ENCODE results near the gene OSBPL2. TPM values are rescaled to one million over a fixed set of nuclear protein-coding genes. Genes with fewer than 3 reads are reported as not detected.

OSBPL2 gene
- total RNA-seq, 1 experiment from 2014 or later, result 36.9 TPM

DNA sequence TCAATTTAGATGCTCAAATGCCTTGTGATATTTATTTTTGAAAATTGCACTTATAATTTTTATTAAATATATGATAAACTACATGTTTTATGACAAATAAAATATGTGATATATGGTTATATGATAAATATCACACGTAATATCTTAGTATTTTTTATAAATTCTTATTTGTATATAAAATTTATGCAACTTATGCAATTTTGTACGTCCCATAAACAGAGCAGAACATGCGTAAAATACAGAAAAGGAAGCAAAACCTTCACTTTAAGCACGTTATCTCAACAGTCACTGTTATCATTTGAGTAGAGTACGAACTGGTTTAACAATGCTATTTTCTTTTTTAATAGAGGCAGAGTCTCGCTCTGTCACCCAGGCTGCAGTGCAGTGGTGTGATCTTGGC, 48.8 kb downstream of the OSBPL2 start:
- BruUV-seq (replicated peaks), result no TSS peak
- CTCF ChIA-PET, result no interaction called here
- TF ChIP-seq, protein P1, sequence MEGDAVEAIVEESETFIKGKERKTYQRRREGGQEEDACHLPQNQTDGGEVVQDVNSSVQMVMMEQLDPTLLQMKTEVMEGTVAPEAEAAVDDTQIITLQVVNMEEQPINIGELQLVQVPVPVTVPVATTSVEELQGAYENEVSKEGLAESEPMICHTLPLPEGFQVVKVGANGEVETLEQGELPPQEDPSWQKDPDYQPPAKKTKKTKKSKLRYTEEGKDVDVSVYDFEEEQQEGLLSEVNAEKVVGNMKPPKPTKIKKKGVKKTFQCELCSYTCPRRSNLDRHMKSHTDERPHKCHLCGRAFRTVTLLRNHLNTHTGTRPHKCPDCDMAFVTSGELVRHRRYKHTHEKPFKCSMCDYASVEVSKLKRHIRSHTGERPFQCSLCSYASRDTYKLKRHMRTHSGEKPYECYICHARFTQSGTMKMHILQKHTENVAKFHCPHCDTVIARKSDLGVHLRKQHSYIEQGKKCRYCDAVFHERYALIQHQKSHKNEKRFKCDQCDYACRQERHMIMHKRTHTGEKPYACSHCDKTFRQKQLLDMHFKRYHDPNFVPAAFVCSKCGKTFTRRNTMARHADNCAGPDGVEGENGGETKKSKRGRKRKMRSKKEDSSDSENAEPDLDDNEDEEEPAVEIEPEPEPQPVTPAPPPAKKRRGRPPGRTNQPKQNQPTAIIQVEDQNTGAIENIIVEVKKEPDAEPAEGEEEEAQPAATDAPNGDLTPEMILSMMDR (IDR thresholded peaks at IDR 0.05 in 2 of 3, conservative IDR thresholded peaks at IDR 0.05 in 1 of 3; ENCODE audit: borderline replicate concordance in 1 of 3, insufficient read depth in 1 of 3, low read depth in 2 of 3, low read length in 2 of 3), result no peak
- TF ChIP-seq EZH2 (IDR thresholded peaks at IDR 0.05), result no peak
- no peak for TF ChIP-seq SRF (IDR thresholded peaks at IDR 0.05; ENCODE audit: low read depth)
- no peak for TF ChIP-seq FOSL1 (IDR thresholded peaks at IDR 0.05; ENCODE audit: low read depth)
- TF ChIP-seq ZNF274 (IDR thresholded peaks at IDR 0.05; ENCODE audit: low read depth, low read length), result no peak
- TF ChIP-seq SIN3A (IDR thresholded peaks at IDR 0.05; ENCODE audit: low read depth), result no peak
- TF ChIP-seq SP1 (IDR thresholded peaks at IDR 0.05; ENCODE audit: low read depth), result no peak
- TF ChIP-seq ELF1 (IDR thresholded peaks at IDR 0.05; ENCODE audit: borderline replicate concordance, low read depth), result no peak
- Histone ChIP-seq H4K20me1 (ENCODE audit: insufficient read depth) (no peaks in the 10 kb centered on the region), H3K79me2 (ENCODE audit: insufficient read depth, low read length) (no peaks in the 10 kb centered on the region), H3K27ac (ENCODE audit: low read depth, low read length) (no peak overlapping the region), H2AFZ (ENCODE audit: low read depth, low read length, poor library complexity, severe bottlenecking) (no peak overlapping the region), H3K4me3 (replicated peaks in 1 of 2; ENCODE audit: low read depth in 1 of 2, low read length in 2 of 2) (no peak overlapping the region), H3K4me2 (ENCODE audit: low read length) (no peak overlapping the region), H3K36me3 (ENCODE audit: control insufficient read depth in 1 of 2, insufficient read depth in 2 of 2, low read length in 2 of 2) (peaks cover 0 to 2% of the 10 kb centered on the region in 2 experiments; a peak in 2 of 4 replicates), H3K4me1 (ENCODE audit: control insufficient read depth in 1 of 2, insufficient read depth in 2 of 2, low read length in 2 of 2) (no peaks in the 10 kb centered on the region), H3K9me3 (ENCODE audit: control insufficient read depth in 1 of 2, insufficient read depth in 1 of 2, low read depth in 1 of 2, low read length in 2 of 2) (no peaks in the 10 kb centered on the region), H3K27me3 (ENCODE audit: insufficient read depth, low read length) (no peaks in the 10 kb centered on the region), H3K9ac (ENCODE audit: low read length) (no peak overlapping the region), H3K9me2 (ENCODE audit: insufficient read depth) (no peaks in the 10 kb centered on the region)
- ATAC-seq, result no peak
- DNase-seq (ENCODE audit: low read depth, low spot score), result no peak
- POLR2A ChIA-PET, result no interaction called here
- RAD21 ChIA-PET (ENCODE audit: low non-redundant PET in 1 of 2, low total read pairs in 2 of 2, uncharacterized antibody in 2 of 2, unreplicated experiment in 2 of 2), result no interaction called here
- intact Hi-C loops (cut with micrococcal nuclease), result no loop called here

Measured in HCT116 (cell line).